HepG2 (cell line): ENCODE results near the gene ZNF514. TPM values are rescaled to one million over a fixed set of nuclear protein-coding genes. Genes with fewer than 3 reads are reported as not detected.
A peak's percentile ranks its signal among the peaks of the same experiment; 100 is the strongest.

Experiments
- ATAC-seq: fragments of 200-7000 bp; cut with Tn5 transposase; 3 replicates; pipeline ENCODE4 v1.9.1; 2020; ENCODE audit warnings: mild to moderate bottlenecking, moderate library complexity
- BruUV-seq: library from RNA; stranded (reverse); fragments of 400-500 nt; replicated peaks from 2 replicates; lab custom pipeline; 2021; lab: Mats Ljungman, UMichigan
- CTCF ChIA-PET: fragments of 300-600 bp; formaldehyde crosslinking; extraction: SDS; loops from one replicate; lab custom pipeline; 2021; ENCODE audit warnings: low total read pairs, inconsistent platforms, low intra/inter-chr PET ratio; lab: Yijun Ruan, JAX
- POLR2A ChIA-PET: fragments of 350-600 bp; sonication (Branson Sonifier 250); formaldehyde crosslinking; loops from one replicate; lab custom pipeline; 2020; ENCODE audit warnings: antibody characterized with exemption, inconsistent platforms; lab: Yijun Ruan, JAX
- DNase-seq: peaks from one replicate; pipeline ENCODE4 v3.0.0-alpha.2; 2015; ENCODE audit warnings: low spot score
- FAIRE-seq: peaks from 3 replicates; lab custom pipeline; 2011; peaks lifted over from hg19 to GRCh38; lab: Jason Lieb, UNC
- H2AFZ ChIP-seq: one replicate; pipeline ENCODE4 v1.6.1; 2011; ENCODE audit warnings: low read length, inconsistent platforms
- H3K27ac ChIP-seq: fragments of 300-600 bp; 3 replicates; pipeline ENCODE4 v1.8.0; 2011; ENCODE audit warnings: mixed run types, mild to moderate bottlenecking, mixed read lengths, low read length, inconsistent platforms; ENCODE audit not compliant: insufficient read depth; ENCODE audit errors: extremely low read length
- H3K27me3 ChIP-seq, 2 experiments: fragments of 200-600 bp in 1 of 2; 2 replicates in 1 of 2; 3 replicates in 1 of 2; pipeline versions ENCODE4 v1.6.0 to v1.8.0; 2011; ENCODE audit warnings: low read length in 2 of 2, mild to moderate bottlenecking in 2 of 2, moderate library complexity in 2 of 2, inconsistent platforms in 1 of 2; ENCODE audit not compliant: insufficient read depth in 2 of 2, control insufficient read depth in 1 of 2
- H3K36me3 ChIP-seq, 2 experiments: fragments of 200-600 bp in 1 of 2; replicated peaks in 1 of 2; 2 replicates in 1 of 2; 3 replicates in 1 of 2; pipeline versions ENCODE4 v1.5.1 to v1.8.0; 2011; ENCODE audit warnings: low read length in 2 of 2, inconsistent platforms in 1 of 2; ENCODE audit not compliant: insufficient read depth in 2 of 2, control insufficient read depth in 1 of 2
- H3K4me1 ChIP-seq: 2 replicates; pipeline ENCODE4 v1.5.1; 2012; ENCODE audit warnings: low read length, inconsistent platforms; ENCODE audit not compliant: insufficient read depth
- H3K4me2 ChIP-seq: 2 replicates; pipeline ENCODE4 v1.6.0; 2011; ENCODE audit warnings: low read depth, low read length, inconsistent platforms
- H3K4me3 ChIP-seq, 3 experiments: fragments of 200-600 bp in 1 of 3; sonication (generic), shearing (Covaris generic) in 1 of 3; replicated peaks in 1 of 3; 2 replicates each; pipeline ENCODE4 v1.5.1; 2011 to 2016; ENCODE audit warnings: low read length in 3 of 3, inconsistent platforms in 2 of 3, low read depth in 2 of 3, mild to moderate bottlenecking in 2 of 3, control low read depth in 1 of 3, mixed read lengths in 1 of 3; ENCODE audit not compliant: insufficient read depth in 1 of 3
- H3K79me2 ChIP-seq: one replicate; pipeline ENCODE4 v1.6.1; 2011; ENCODE audit warnings: low read length, inconsistent platforms; ENCODE audit not compliant: insufficient read depth
- H3K9ac ChIP-seq: 2 replicates; pipeline ENCODE4 v1.6.0; 2011; ENCODE audit warnings: mild to moderate bottlenecking, low read depth, low read length, inconsistent platforms; ENCODE audit not compliant: insufficient read depth
- H3K9me3 ChIP-seq: 2 replicates; pipeline ENCODE4 v1.5.1; 2012; ENCODE audit warnings: mild to moderate bottlenecking, low read length
- H4K20me1 ChIP-seq: 2 replicates; pipeline ENCODE4 v1.6.0; 2011; ENCODE audit warnings: inconsistent platforms, mild to moderate bottlenecking, low read length, moderate library complexity; ENCODE audit not compliant: insufficient read depth
- HNF1A ChIP-seq, 2 experiments: sonication (generic) in 1 of 2; formaldehyde crosslinking in 1 of 2; IDR thresholded peaks; 2 replicates each; pipeline versions ENCODE4 v1.4.0 to v1.6.1; 2016 to 2020; ENCODE audit warnings: borderline replicate concordance in 1 of 2, low read depth in 1 of 2, mild to moderate bottlenecking in 1 of 2, missing genetic modification reagents in 1 of 2
- NFAT5 ChIP-seq: sonication (generic); formaldehyde crosslinking; IDR thresholded peaks from 2 replicates; pipeline ENCODE4 v1.4.0; 2020; ENCODE audit warnings: missing genetic modification reagents
- RAD21 ChIP-seq: fragments of 450-650 bp; formaldehyde crosslinking; IDR thresholded peaks from 2 replicates; pipeline ENCODE4 v1.5.0; 2020; ENCODE audit warnings: mild to moderate bottlenecking
- SKI ChIP-seq: fragments of 450-650 bp; IDR thresholded peaks from one replicate; pipeline ENCODE4 v1.6.1; 2018; ENCODE audit warnings: mild to moderate bottlenecking; ENCODE audit not compliant: partially characterized antibody
- SNAI1 ChIP-seq: sonication (generic); formaldehyde crosslinking; IDR thresholded peaks from 2 replicates; pipeline ENCODE4 v1.5.0; 2020; ENCODE audit warnings: mild to moderate bottlenecking, missing genetic modification reagents, borderline replicate concordance
- SOX6 ChIP-seq, 2 experiments: fragments of 450-650 bp in 1 of 2; sonication (generic) in 1 of 2; formaldehyde crosslinking in 1 of 2; IDR thresholded peaks; 2 replicates each; pipeline versions ENCODE4 v1.4.0 to v1.6.1; 2017 to 2020; ENCODE audit warnings: antibody characterized with exemption in 1 of 2, mild to moderate bottlenecking in 1 of 2, missing genetic modification reagents in 1 of 2
- WIZ ChIP-seq: sonication (generic); formaldehyde crosslinking; IDR thresholded peaks from 2 replicates; pipeline ENCODE4 v1.5.1; 2020; ENCODE audit warnings: mild to moderate bottlenecking, missing genetic modification reagents
- ZMAT3 ChIP-seq: sonication (generic); formaldehyde crosslinking; conservative IDR thresholded peaks from 2 replicates; pipeline ENCODE4 v1.7.0; 2021; ENCODE audit warnings: missing genetic modification reagents
- ZNF101 ChIP-seq: sonication (generic); formaldehyde crosslinking; IDR thresholded peaks from 2 replicates; pipeline ENCODE4 v1.4.0; 2020; ENCODE audit warnings: mild to moderate bottlenecking, low read depth, missing genetic modification reagents, borderline replicate concordance
- ZNF121 ChIP-seq: sonication (generic); formaldehyde crosslinking; IDR thresholded peaks from 2 replicates; pipeline ENCODE4 v1.5.0; 2020; ENCODE audit warnings: mild to moderate bottlenecking, missing genetic modification reagents
- ZNF30 ChIP-seq: sonication (generic); formaldehyde crosslinking; IDR thresholded peaks from 2 replicates; pipeline ENCODE4 v1.5.0; 2020; ENCODE audit warnings: mild to moderate bottlenecking, missing genetic modification reagents
- ZNF431 ChIP-seq: sonication (generic); formaldehyde crosslinking; IDR thresholded peaks from 2 replicates; pipeline ENCODE4 v1.9.0; 2022; ENCODE audit warnings: missing genetic modification reagents, low read depth, mild to moderate bottlenecking, borderline replicate concordance
- WGBS: methylation state at CpG from one replicate; pipeline ENCODE4 v1.1.6; 2017; ENCODE audit warnings: low lambda C conversion rate; 5-methylcytosine and 5-hydroxymethylcytosine counted together
- in situ Hi-C: cut with HindIII; loops from 2 replicates; pipeline ENCODE4 v1.10.0; 2017; ENCODE audit warnings: low pct_unique_long_range_greater_than_20kb; ENCODE audit not compliant: extremely low pct_ligation_motif_present
- intact Hi-C: fragments of 100-400 bp; cut with micrococcal nuclease; formaldehyde crosslinking; loops from one replicate; pipeline ENCODE4 v1.10.0; 2022; ENCODE audit not compliant: unreplicated experiment
- polyA plus RNA-seq, 8 experiments: library from polyadenylated mRNA; depleted of rRNA in 3 of 8; stranded (reverse) in 7 of 8; unstranded in 1 of 8; fragments of >200 nt; fragmentation: Illumina TruSeq in 4 of 8; extraction: Trizol in 4 of 8; gene quantifications; 2 replicates each; pipeline versions ENCODE4 v1.2.1 to v1.2.3, GENCODE V29; 2011 to 2016; ENCODE audit warnings: low read depth in 4 of 8, missing spikeins in 1 of 8, mixed read lengths in 1 of 8; ENCODE audit not compliant: insufficient read depth in 1 of 8
- total RNA-seq, 5 experiments: library from RNA; depleted of rRNA; stranded (reverse); fragments of >200 nt; fragmentation: Illumina TruSeq; extraction: Trizol; gene quantifications; 2 replicates each; pipeline ENCODE4 v1.2.3, GENCODE V29; 2016; ENCODE audit warnings: low read depth in 1 of 5

ZNF514 gene
- total and polyA plus RNA-seq, 2 of the 13 experiments (the other 11 are each of a cell fraction or from before 2014, with no cell fraction given), result 15.2 to 18.7 TPM

DNA sequence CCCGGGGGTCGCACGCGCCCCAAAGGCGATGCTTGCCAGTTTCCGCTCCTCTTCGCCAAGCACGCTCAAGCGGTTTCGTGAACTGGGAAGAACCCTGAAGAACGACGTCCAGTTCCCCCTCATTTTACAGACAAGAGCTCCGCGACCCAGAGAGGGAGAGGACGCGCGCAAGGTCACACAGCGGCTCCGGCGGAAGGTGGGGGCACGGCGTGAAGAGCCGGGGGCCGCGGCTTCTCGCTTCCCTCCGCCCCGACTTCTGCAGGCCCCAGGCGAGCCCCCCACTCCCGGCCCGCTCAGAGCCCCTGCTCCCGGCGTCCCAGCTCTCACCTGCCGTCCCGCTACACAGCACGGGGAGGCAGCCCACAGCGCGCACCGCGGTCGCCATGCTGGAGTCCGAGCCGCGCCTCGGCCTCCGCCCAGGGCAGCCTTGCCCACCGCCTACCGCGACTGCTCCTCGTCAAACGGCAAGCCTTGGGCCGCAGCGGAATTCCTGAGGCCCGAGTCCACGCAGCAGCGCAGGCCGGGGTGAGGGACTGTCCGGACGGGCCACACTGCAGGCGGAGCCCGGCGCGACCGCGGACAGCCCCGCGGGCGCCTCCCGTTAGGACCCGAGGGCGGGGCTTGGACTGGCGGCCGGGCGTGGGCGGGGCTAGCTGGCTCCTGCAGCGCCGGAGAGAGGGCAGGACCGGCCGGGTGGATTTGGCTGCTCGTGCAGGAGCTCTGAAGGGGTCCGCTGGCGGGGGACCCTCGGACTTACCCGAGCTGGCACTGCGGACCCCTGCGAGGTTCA lies 38.0 kb downstream of the ZNF514 start, which contains the start of gene MRPS5:
Gene MRPS5, minus strand, starts transcription at position 402 of the 790 bp plus-strand sequence. Its CDS starts 17 bp downstream, at position 385.
- FAIRE-seq (no peak), DNase-seq (peak; percentile 62), ATAC-seq (peak; percentile 97)
- H3K79me2 ChIP-seq, result peaks cover 37% of the 10 kb centered on the region
- H3K27me3 ChIP-seq, result no peaks in the 10 kb centered on the region; a peak in 1 of 5 replicates
- peak within 1 kb of the TSS; percentile 99 for H3K4me2 ChIP-seq
- peaks cover 2 to 9% of the 10 kb centered on the region in 2 experiments; a peak in 3 of 5 replicates for H3K36me3 ChIP-seq
- peak within 1 kb of the TSS; percentile 76 to 96 (median 94) for H3K4me3 ChIP-seq
- H4K20me1 ChIP-seq, result peaks cover 12% of the 10 kb centered on the region; the same call in 1 of the 2 replicates
- no peaks in the 10 kb centered on the region for H3K9me3 ChIP-seq
- H2AFZ ChIP-seq, result peak within 1 kb of the TSS; percentile 94
- intact Hi-C loops, result loop anchor here (2.0 kb wide), 1 partner anchor 43 kb away; the partner anchor contains the start of gene ZNF2
- peak within 1 kb of the TSS; percentile 87 for H3K27ac ChIP-seq
- BruUV-seq, result no TSS peak
- in situ Hi-C loops, result no loop called here
- POLR2A ChIA-PET, result interaction anchor here (1.6 to 3.8 kb wide), 4 partner anchors 38 to 53 kb away, joined by 3 to 48 read pairs (median 12); partner anchors contain the start of genes ZNF2 and ZNF514
- H3K4me1 ChIP-seq, result peaks cover 44% of the 10 kb centered on the region
- H3K9ac ChIP-seq, result peak within 1 kb of the TSS; percentile 91
- CTCF ChIA-PET, result no interaction called here
- under 1% methylated on average over 36 of the region's 86 CpGs for WGBS
- TF ChIP-seq HNF1A (IDR thresholded peaks at IDR 0.05; ENCODE audit: low read depth), result no peak
- peak; percentile 83 for TF ChIP-seq HNF1A (CRISPR knock-in tag; IDR thresholded peaks at IDR 0.05; ENCODE audit: borderline replicate concordance)
- TF ChIP-seq ZNF431 (CRISPR knock-in tag), result peak; percentile 78; the same call in 1 of the 2 replicates
- TF ChIP-seq SNAI1 (CRISPR knock-in tag), result no peak
- peak; percentile 69 for TF ChIP-seq SKI
- no peak; the same call in 1 of the 2 replicates for TF ChIP-seq ZNF30
- TF ChIP-seq NFAT5 (CRISPR knock-in tag), result peak; percentile 65; the same call in 1 of the 2 replicates
- TF ChIP-seq ZNF101, result peak; percentile 79; the same call in 1 of the 2 replicates
- peak; percentile 80; the same call in 1 of the 2 replicates for TF ChIP-seq WIZ (CRISPR knock-in tag)
- no peak for TF ChIP-seq SOX6 (IDR thresholded peaks at IDR 0.05)
- TF ChIP-seq SOX6 (CRISPR knock-in tag; IDR thresholded peaks at IDR 0.05), result no peak; the same call in 1 of the 2 replicates
- no peak for TF ChIP-seq ZNF121
- TF ChIP-seq ZMAT3, result peak; percentile 89
- TF ChIP-seq RAD21 (CRISPR knock-in tag), result peak; percentile 68; the same call in 1 of the 2 replicates
